ENCODE results near the gene ATAD3C.
A peak's percentile ranks its signal among the peaks of the same experiment; 100 is the strongest.
"Not testable (repeated sequence)": the region's sequence is repeated elsewhere in the genome, so short reads cannot be mapped to it uniquely, and the experiment has no call there.

The ATAD3C gene

GRCh38 chr1:1449099-1449739 is at the start of gene ATAD3C:
TSS of gene ATAD3C (plus strand) at chr1:1449689. CDS start at chr1:1450684, 995 bp downstream.
- TF ChIP-seq MAX (IDR thresholded peaks at IDR 0.05; ENCODE audit: low read depth, low read length) (no peak), POLR2A (IDR thresholded peaks at IDR 0.05; ENCODE audit: extremely low read depth, insufficient read length) (no peak), CTCF (IDR thresholded peaks at IDR 0.05; ENCODE audit: low read depth, low read length) (no peak), MYC (IDR thresholded peaks at IDR 0.05; ENCODE audit: low read depth, low read length) (no peak)
- H3K4me3 ChIP-seq (ENCODE audit: low read depth, low read length): no peak within 1 kb of the TSS
- DNase-seq (ENCODE audit: low read depth): no peak

GRCh38 chr1:1399872-1400575 is 49.5 kb upstream of the ATAD3C start:
- peak overlapping the region; percentile 93 for H3K4me3 ChIP-seq (ENCODE audit: low read depth, low read length)
- DNase-seq (ENCODE audit: low read depth): peak; percentile 55
- TF ChIP-seq MYC (IDR thresholded peaks at IDR 0.05; ENCODE audit: low read depth, low read length) (no peak), POLR2A (IDR thresholded peaks at IDR 0.05; ENCODE audit: extremely low read depth, insufficient read length) (no peak), MAX (IDR thresholded peaks at IDR 0.05; ENCODE audit: low read depth, low read length) (no peak), CTCF (IDR thresholded peaks at IDR 0.05; ENCODE audit: low read depth, low read length) (no peak)

GRCh38 chr1:1400576-1401456 is 48.7 kb upstream of the ATAD3C start:
- DNase-seq (ENCODE audit: low read depth): no peak
- H3K4me3 ChIP-seq (ENCODE audit: low read depth, low read length): peak overlapping the region; percentile 93
- no peak for TF ChIP-seq MAX (IDR thresholded peaks at IDR 0.05; ENCODE audit: low read depth, low read length)
- TF ChIP-seq MYC (IDR thresholded peaks at IDR 0.05; ENCODE audit: low read depth, low read length): no peak
- TF ChIP-seq CTCF (IDR thresholded peaks at IDR 0.05; ENCODE audit: low read depth, low read length): no peak
- no peak for TF ChIP-seq POLR2A (IDR thresholded peaks at IDR 0.05; ENCODE audit: extremely low read depth, insufficient read length)

GRCh38 chr1:1401457-1402010 is 48.0 kb upstream of the ATAD3C start:
- DNase-seq (ENCODE audit: low read depth): no peak
- TF ChIP-seq MAX (IDR thresholded peaks at IDR 0.05; ENCODE audit: low read depth, low read length) (no peak), POLR2A (IDR thresholded peaks at IDR 0.05; ENCODE audit: extremely low read depth, insufficient read length) (no peak), CTCF (IDR thresholded peaks at IDR 0.05; ENCODE audit: low read depth, low read length) (no peak)
- no peak overlapping the region for H3K4me3 ChIP-seq (ENCODE audit: low read depth, low read length)

- DNase-seq (ENCODE audit: low read depth): peak; percentile 69
- no peak overlapping the region for H3K4me3 ChIP-seq (ENCODE audit: low read depth, low read length)
- peak; percentile 71 for TF ChIP-seq CTCF (IDR thresholded peaks at IDR 0.05; ENCODE audit: low read depth, low read length)
- no peak for TF ChIP-seq POLR2A (IDR thresholded peaks at IDR 0.05; ENCODE audit: extremely low read depth, insufficient read length)
- no peak for TF ChIP-seq MYC (IDR thresholded peaks at IDR 0.05; ENCODE audit: low read depth, low read length)
Observed at GRCh38 chr1:1402072-1402900, 47.2 kb upstream of the ATAD3C start.

- not testable (repeated sequence) for DNase-seq (ENCODE audit: low read depth); H3K4me3 ChIP-seq (ENCODE audit: low read depth, low read length)
Observed at GRCh38 chr1:1402901-1403392, 46.5 kb upstream of the ATAD3C start.
